Ovary (tissue), 9 donors: Measurements from ENCODE around the gene GOLIM4. TPM values are rescaled to one million over a fixed set of nuclear protein-coding genes. Genes with fewer than 3 reads are reported as not detected.

Source experiments
- DNase-seq, 5 donors: peaks; one replicate each; pipeline ENCODE4 v3.0.0-alpha.2; 2019 to 2020
- H3K27ac ChIP-seq, 2 donors: fragments of 200-600 bp; one replicate each; pipeline versions ENCODE4 v1.5.1 to v1.8.0; 2019 to 2022
- H3K27me3 ChIP-seq: fragments of 200-600 bp; one replicate; pipeline ENCODE4 v1.8.0; 2022
- H3K36me3 ChIP-seq: fragments of 200-600 bp; sonication (generic); one replicate; pipeline ENCODE4 v1.5.1; 2019
- H3K4me1 ChIP-seq: one replicate; pipeline ENCODE4 v1.8.1; 2013; ENCODE audit warnings: mild to moderate bottlenecking, moderate library complexity; ENCODE audit not compliant: insufficient read depth
- H3K4me3 ChIP-seq: fragments of 200-600 bp; sonication (generic); one replicate; pipeline ENCODE4 v1.5.1; 2017
- H3K9me3 ChIP-seq, 2 donors: fragments of 200-600 bp in 1 of 2; sonication (generic) in 1 of 2; one replicate each; pipeline versions ENCODE4 v1.5.1 to v1.8.1; 2013 to 2019; ENCODE audit warnings: mild to moderate bottlenecking in 1 of 2, moderate library complexity in 1 of 2
- whole genome bisulfite sequencing, 3 donors: extraction: QIAGEN DNeasy Blood & Tissue Kit in 1 of 3; methylation state at CpG; one replicate each; pipeline versions ENCODE4 v1.1.5 to v1.1.7; 2013 to 2017; 5-methylcytosine and 5-hydroxymethylcytosine counted together
- intact Hi-C, 4 donors: fragments of 100-400 bp; cut with DNase I; formaldehyde crosslinking; loops; one replicate each; pipeline versions ENCODE4 v1.11.0 to v1.15.1; 2022 to 2023
- polyA plus RNA-seq, 2 donors: library from polyadenylated mRNA; stranded (reverse); fragments of 200-250 nt in 1 of 2; fragments of 350-450 nt in 1 of 2; fragmentation: Illumina TruSeq in 1 of 2; extraction: RNeasy Lipid Tissue Mini Kit (QIAGEN cat#74804) in 1 of 2; gene quantifications; one replicate each; pipeline ENCODE4 v1.2.3, GENCODE V29; 2013 to 2014
- total RNA-seq, 7 donors: library from RNA; depleted of rRNA in 2 of 7; stranded (reverse); fragments of >200 nt in 2 of 7; fragmentation: NEBNext Ultra II Directional in 3 of 7; extraction: Animal tissue kit (Norgen Biotek cat#: 25700) in 3 of 7; gene quantifications; one replicate each; pipeline versions ENCODE4 v1.1.0 to v1.2.4, GENCODE V29; 2016 to 2023
- TF ChIP-seq, protein P1 (sequence below), 3 donors: fragments of 450-650 bp in 2 of 3; fragments of 200-600 bp in 1 of 3; IDR thresholded peaks; one replicate each; pipeline versions ENCODE4 v1.5.1 to v1.8.0; 2016 to 2022; ENCODE audit warnings: antibody characterized with exemption in 3 of 3, mild to moderate bottlenecking in 1 of 3
- donor health status: DM: no; HTN: no; CAD: no; lungs with moderate emphysema.
- donor health status: DM: no; HTN: no; CAD: no.
- donor health status: Bipolar disorder and iron deficiency.
- donor health status: DM: yes; HTN: yes; CAD: no.
- donor health status: DM: no; HTN: no; CAD: no.
- donor health status: DM: yes; HTN: yes; CAD: no.

The GOLIM4 gene
- total and polyA plus RNA-seq, 9 donors: 15.9 to 29.3 (median 24.1) TPM

DNA sequence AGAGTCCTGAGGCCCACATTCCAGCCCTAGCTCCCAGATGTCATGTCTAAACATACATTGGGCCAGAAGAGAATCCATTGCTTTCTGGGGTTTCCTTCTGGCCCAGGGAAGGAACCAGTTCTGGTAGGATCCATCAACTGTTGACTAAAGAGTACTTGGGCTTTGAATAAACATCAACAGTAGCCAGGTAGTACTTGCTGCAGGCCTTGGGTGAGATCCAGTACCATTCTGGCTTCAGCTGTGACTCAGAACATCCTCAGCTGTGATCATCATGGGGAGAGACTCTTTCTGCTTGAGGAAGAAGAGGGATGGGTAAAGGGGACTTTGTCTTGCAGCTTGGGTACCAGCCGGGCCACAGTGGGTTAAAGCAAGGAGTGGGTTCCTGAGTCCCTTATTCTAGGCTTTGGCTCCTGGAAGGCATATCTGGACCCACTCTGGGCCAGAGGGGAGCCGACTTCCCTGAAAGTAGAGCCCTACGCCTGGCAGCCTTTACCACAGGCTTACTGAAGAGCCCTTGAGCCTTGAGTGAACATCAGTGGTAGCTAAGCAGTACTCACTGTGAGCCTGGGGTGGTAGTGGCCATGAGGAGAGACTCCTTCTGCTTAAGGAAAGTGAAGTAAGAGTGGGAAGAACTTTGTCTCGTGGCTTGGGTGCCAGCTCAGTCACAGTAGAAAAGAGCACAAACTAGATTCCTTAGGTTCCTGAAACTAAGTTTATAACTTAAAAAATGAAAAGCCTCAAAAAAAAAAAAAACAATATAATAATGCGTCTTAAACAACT, 128.3 kb downstream of the GOLIM4 start:
- H3K27ac ChIP-seq: no peak overlapping the region
- intact Hi-C loops: no loop called here
- no peak for DNase-seq
- 91 to 95% (median 92%) methylated on average over 5 of the region's 5 CpGs for WGBS, 3 donors
- H3K36me3 ChIP-seq: no peaks in the 10 kb centered on the region
- no peaks in the 10 kb centered on the region for H3K9me3 ChIP-seq
- no peaks in the 10 kb centered on the region for H3K4me1 ChIP-seq
- TF ChIP-seq, protein P1, sequence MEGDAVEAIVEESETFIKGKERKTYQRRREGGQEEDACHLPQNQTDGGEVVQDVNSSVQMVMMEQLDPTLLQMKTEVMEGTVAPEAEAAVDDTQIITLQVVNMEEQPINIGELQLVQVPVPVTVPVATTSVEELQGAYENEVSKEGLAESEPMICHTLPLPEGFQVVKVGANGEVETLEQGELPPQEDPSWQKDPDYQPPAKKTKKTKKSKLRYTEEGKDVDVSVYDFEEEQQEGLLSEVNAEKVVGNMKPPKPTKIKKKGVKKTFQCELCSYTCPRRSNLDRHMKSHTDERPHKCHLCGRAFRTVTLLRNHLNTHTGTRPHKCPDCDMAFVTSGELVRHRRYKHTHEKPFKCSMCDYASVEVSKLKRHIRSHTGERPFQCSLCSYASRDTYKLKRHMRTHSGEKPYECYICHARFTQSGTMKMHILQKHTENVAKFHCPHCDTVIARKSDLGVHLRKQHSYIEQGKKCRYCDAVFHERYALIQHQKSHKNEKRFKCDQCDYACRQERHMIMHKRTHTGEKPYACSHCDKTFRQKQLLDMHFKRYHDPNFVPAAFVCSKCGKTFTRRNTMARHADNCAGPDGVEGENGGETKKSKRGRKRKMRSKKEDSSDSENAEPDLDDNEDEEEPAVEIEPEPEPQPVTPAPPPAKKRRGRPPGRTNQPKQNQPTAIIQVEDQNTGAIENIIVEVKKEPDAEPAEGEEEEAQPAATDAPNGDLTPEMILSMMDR (IDR thresholded peaks at IDR 0.05): no peak
- H3K4me3 ChIP-seq: no peak overlapping the region
- H3K27me3 ChIP-seq: no peaks in the 10 kb centered on the region
